ENCODE results near the gene FAM227B.
"Not testable (repeated sequence)": the region's sequence is repeated elsewhere in the genome, so short reads cannot be mapped to it uniquely, and the experiment has no call there.

Gene FAM227B

GRCh38 chr15:49415149-49415548, 205.5 kb downstream of the FAM227B start:
- no peaks in the 10 kb centered on the region for H3K27me3 ChIP-seq (replicated peaks; ENCODE audit: control insufficient read depth, insufficient read depth, low read length)
- no peaks in the 10 kb centered on the region for H3K36me3 ChIP-seq (ENCODE audit: control insufficient read depth, insufficient read depth, low read length)
- no peak for TF ChIP-seq CTCF (IDR thresholded peaks at IDR 0.05; ENCODE audit: insufficient read depth, low read length, poor library complexity, severe bottlenecking)
- H3K4me3 ChIP-seq (replicated peaks; ENCODE audit: low read depth, low read length) = no peak overlapping the region
- DNase-seq (ENCODE audit: extremely low read depth, insufficient read length) = no peak

- no peak for TF ChIP-seq CTCF (IDR thresholded peaks at IDR 0.05; ENCODE audit: insufficient read depth, low read length, poor library complexity, severe bottlenecking)
- no peak for DNase-seq (ENCODE audit: extremely low read depth, insufficient read length)
- Histone ChIP-seq H3K36me3 (ENCODE audit: control insufficient read depth, insufficient read depth, low read length) (no peaks in the 10 kb centered on the region), H3K27me3 (replicated peaks; ENCODE audit: control insufficient read depth, insufficient read depth, low read length) (no peaks in the 10 kb centered on the region), H3K4me3 (replicated peaks; ENCODE audit: low read depth, low read length) (no peak overlapping the region)
Measured at GRCh38 chr15:49412797-49413196, 207.8 kb downstream of the FAM227B start.

- no peak for TF ChIP-seq CTCF (IDR thresholded peaks at IDR 0.05; ENCODE audit: insufficient read depth, low read length, poor library complexity, severe bottlenecking)
- no peak for DNase-seq (ENCODE audit: extremely low read depth, insufficient read length)
- Histone ChIP-seq H3K4me3 (replicated peaks; ENCODE audit: low read depth, low read length) (no peak overlapping the region), H3K27me3 (replicated peaks; ENCODE audit: control insufficient read depth, insufficient read depth, low read length) (no peaks in the 10 kb centered on the region), H3K36me3 (ENCODE audit: control insufficient read depth, insufficient read depth, low read length) (no peaks in the 10 kb centered on the region)
Measured at GRCh38 chr15:49410641-49411040, 210.0 kb downstream of the FAM227B start.

GRCh38 chr15:49406352-49407118, 214.1 kb downstream of the FAM227B start:
- no peak overlapping the region for H3K4me3 ChIP-seq (replicated peaks; ENCODE audit: low read depth, low read length)
- no peak for TF ChIP-seq CTCF (IDR thresholded peaks at IDR 0.05; ENCODE audit: insufficient read depth, low read length, poor library complexity, severe bottlenecking)
- H3K36me3 ChIP-seq (ENCODE audit: control insufficient read depth, insufficient read depth, low read length) = no peaks in the 10 kb centered on the region
- DNase-seq (ENCODE audit: extremely low read depth, insufficient read length) = no peak
- H3K27me3 ChIP-seq (replicated peaks; ENCODE audit: control insufficient read depth, insufficient read depth, low read length) = no peaks in the 10 kb centered on the region; the same call in 1 of the 2 replicates

GRCh38 chr15:49402515-49403296, 217.9 kb downstream of the FAM227B start:
- not testable (repeated sequence) for H3K27me3 ChIP-seq (replicated peaks; ENCODE audit: control insufficient read depth, insufficient read depth, low read length); DNase-seq (ENCODE audit: extremely low read depth, insufficient read length); H3K36me3 ChIP-seq (ENCODE audit: control insufficient read depth, insufficient read depth, low read length); H3K4me3 ChIP-seq (replicated peaks; ENCODE audit: low read depth, low read length)

- Histone ChIP-seq H3K36me3 (ENCODE audit: control insufficient read depth, insufficient read depth, low read length) (no peaks in the 10 kb centered on the region), H3K4me3 (replicated peaks; ENCODE audit: low read depth, low read length) (no peak overlapping the region), H3K27me3 (replicated peaks; ENCODE audit: control insufficient read depth, insufficient read depth, low read length) (no peaks in the 10 kb centered on the region)
- DNase-seq (ENCODE audit: extremely low read depth, insufficient read length) = no peak
- TF ChIP-seq CTCF (IDR thresholded peaks at IDR 0.05; ENCODE audit: insufficient read depth, low read length, poor library complexity, severe bottlenecking) = no peak
Measured at GRCh38 chr15:49387471-49387870, 233.1 kb downstream of the FAM227B start.

All from GM06990 (cell line).